Nephron (organoid): ENCODE measurements around the gene BEND6.

Source experiments
- H3K27ac Mint-ChIP-seq, 3 experiments: 2 replicates each; pipeline ENCODE4 v1.8.0; 2020; ENCODE audit warnings: mixed read lengths in 3 of 3, mild to moderate bottlenecking in 2 of 3, moderate library complexity in 1 of 3
- H3K27me3 Mint-ChIP-seq: 2 replicates; pipeline ENCODE4 v1.8.0; 2021; ENCODE audit warnings: low read depth, mild to moderate bottlenecking, moderate library complexity, mixed read lengths
- H3K36me3 Mint-ChIP-seq: 2 replicates; pipeline ENCODE4 v1.8.0; 2020; ENCODE audit warnings: low read depth, mixed read lengths
- H3K4me1 Mint-ChIP-seq: 2 replicates; pipeline ENCODE4 v1.8.0; 2020; ENCODE audit warnings: mixed read lengths
- H3K4me3 Mint-ChIP-seq, 3 experiments: 2 replicates each; pipeline ENCODE4 v1.8.0; 2020; ENCODE audit warnings: mild to moderate bottlenecking in 3 of 3, mixed read lengths in 3 of 3, moderate library complexity in 2 of 3
- H3K9me3 Mint-ChIP-seq: 2 replicates; pipeline ENCODE4 v1.8.0; 2020; ENCODE audit warnings: mixed read lengths
- TF ChIP-seq, protein P1 (sequence below), 3 experiments: fragments of 200-600 bp; sonication (generic); IDR thresholded peaks; one replicate each; pipeline ENCODE4 v1.5.0; 2021; ENCODE audit warnings: antibody characterized with exemption in 3 of 3; ENCODE audit not compliant: unreplicated experiment in 3 of 3

Gene BEND6

DNA sequence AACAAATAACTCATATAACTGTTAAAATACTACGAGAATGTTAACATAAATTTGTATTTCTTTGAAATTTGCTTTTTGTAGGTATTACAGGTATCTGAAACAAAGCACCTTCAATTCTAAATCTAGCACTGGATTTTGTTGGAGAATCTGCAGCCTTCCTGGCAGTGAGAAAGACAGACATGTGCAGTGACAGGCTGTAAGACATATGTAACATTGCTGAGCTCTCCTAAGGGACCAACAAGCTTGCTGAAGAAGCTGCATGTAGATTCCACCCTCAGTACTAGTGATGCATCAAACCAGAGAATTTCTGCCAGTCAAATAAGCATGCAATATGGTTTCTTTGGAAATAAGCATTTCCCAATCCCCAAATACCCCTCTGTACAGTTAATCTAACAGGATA is 71.1 kb downstream of the BEND6 start:
- Mint-ChIP-seq H3K36me3 (peaks cover 13% of the 10 kb centered on the region), H3K4me3 (no peak overlapping the region), H3K4me1 (no peaks in the 10 kb centered on the region), H3K27ac (no peak overlapping the region), H3K9me3 (peaks cover 17% of the 10 kb centered on the region), H3K27me3 (no peaks in the 10 kb centered on the region)
- TF ChIP-seq, protein P1, sequence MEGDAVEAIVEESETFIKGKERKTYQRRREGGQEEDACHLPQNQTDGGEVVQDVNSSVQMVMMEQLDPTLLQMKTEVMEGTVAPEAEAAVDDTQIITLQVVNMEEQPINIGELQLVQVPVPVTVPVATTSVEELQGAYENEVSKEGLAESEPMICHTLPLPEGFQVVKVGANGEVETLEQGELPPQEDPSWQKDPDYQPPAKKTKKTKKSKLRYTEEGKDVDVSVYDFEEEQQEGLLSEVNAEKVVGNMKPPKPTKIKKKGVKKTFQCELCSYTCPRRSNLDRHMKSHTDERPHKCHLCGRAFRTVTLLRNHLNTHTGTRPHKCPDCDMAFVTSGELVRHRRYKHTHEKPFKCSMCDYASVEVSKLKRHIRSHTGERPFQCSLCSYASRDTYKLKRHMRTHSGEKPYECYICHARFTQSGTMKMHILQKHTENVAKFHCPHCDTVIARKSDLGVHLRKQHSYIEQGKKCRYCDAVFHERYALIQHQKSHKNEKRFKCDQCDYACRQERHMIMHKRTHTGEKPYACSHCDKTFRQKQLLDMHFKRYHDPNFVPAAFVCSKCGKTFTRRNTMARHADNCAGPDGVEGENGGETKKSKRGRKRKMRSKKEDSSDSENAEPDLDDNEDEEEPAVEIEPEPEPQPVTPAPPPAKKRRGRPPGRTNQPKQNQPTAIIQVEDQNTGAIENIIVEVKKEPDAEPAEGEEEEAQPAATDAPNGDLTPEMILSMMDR (IDR thresholded peaks at IDR 0.05; ENCODE audit: unreplicated experiment in 3 of 3), result no peak

DNA sequence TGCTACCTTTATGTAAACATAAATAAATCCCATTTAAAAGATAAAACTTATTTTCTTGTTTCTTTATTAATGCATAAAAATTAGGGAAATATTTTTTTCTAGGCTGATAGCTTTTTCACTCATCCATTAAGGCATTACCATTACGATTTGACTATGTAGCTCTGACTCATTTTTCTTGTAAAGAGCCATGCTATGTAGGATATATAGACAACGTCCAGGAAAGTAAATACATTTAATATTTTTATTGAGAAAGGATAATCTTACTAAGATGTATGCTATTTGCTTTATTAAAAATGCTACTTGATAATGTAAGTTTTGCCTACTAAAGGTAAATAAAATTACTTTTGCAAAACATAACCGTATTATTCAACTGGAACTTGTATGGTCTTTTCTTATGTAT is 72.4 kb downstream of the BEND6 start:
- Mint-ChIP-seq H3K27me3 (no peaks in the 10 kb centered on the region), H3K9me3 (peaks cover 17% of the 10 kb centered on the region), H3K4me1 (no peaks in the 10 kb centered on the region), H3K27ac (no peak overlapping the region), H3K36me3 (peaks cover 13% of the 10 kb centered on the region), H3K4me3 (no peak overlapping the region)
- TF ChIP-seq, protein P1 (IDR thresholded peaks at IDR 0.05; ENCODE audit: unreplicated experiment in 3 of 3), result no peak

DNA sequence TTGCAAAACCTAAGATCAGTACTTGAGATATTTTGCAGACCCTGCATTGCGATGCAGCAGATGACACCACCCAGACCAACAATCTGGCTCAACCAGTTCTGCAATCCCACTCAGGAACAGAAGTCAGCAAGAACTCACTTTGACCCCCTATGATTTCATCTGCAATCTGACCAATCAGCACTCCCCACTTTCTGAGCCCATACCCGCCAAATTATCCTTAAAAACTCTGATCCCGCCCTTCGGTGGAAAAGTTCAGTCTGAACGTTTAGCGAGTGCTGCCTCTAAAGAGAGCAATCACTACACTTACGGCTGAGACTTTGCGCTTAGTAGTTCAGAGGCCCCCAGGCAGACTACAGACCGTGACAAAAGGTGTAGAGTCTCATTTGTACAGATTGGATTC is 74.3 kb downstream of the BEND6 start:
- Mint-ChIP-seq H3K4me3 (no peak overlapping the region), H3K9me3 (peaks cover 15% of the 10 kb centered on the region), H3K4me1 (no peaks in the 10 kb centered on the region), H3K27me3 (no peaks in the 10 kb centered on the region), H3K36me3 (peaks cover 13% of the 10 kb centered on the region), H3K27ac (peak overlapping the region in 2 of 3 experiments; percentile 14 to 22)
- TF ChIP-seq, protein P1 (IDR thresholded peaks at IDR 0.05; ENCODE audit: unreplicated experiment in 3 of 3), result no peak

DNA sequence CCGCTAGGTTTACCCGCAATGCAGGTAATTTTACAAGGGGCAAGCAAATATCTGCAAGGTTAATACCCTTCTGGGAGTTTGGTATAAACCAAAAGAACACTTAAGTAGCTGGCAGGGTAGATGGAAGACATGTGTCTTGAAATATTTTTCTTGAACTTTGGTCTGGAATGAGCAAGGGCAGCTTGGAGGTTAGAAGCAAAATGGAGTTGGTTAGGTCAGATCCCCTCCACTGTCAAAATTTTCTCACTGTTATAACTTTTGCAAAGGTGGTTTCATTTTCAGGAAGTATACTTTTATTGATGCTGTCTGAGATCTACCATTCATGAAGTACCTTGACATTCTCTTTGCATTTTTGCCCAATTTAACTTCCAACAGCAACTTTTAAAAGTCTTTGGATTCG is 78.3 kb downstream of the BEND6 start:
- TF ChIP-seq, protein P1 (IDR thresholded peaks at IDR 0.05; ENCODE audit: unreplicated experiment in 3 of 3), result no peak
- no peak overlapping the region for H3K4me3 Mint-ChIP-seq
- no peak overlapping the region for H3K27ac Mint-ChIP-seq
- no peaks in the 10 kb centered on the region for H3K4me1 Mint-ChIP-seq
- no peaks in the 10 kb centered on the region for H3K36me3 Mint-ChIP-seq
- H3K27me3 Mint-ChIP-seq, result no peaks in the 10 kb centered on the region
- no peaks in the 10 kb centered on the region for H3K9me3 Mint-ChIP-seq

DNA sequence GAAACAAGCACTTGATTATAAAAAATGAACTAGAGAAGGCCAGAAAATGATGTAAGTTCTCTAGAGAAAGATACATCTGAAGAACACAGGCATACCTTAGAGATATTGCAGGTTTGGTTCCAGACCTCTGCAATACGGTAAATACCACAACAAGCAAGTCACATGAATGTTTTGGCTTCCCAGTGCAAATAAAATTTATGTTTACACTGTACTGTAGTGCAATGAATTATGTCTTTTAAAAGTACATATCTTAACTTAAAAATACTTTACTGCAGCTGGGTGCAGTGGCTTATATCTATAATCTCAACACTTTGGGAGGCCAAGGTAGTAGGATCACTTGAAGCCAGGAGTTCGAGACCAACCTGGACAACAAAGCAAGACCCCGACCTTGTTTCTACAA is 80.6 kb downstream of the BEND6 start:
- no peaks in the 10 kb centered on the region for H3K9me3 Mint-ChIP-seq
- no peaks in the 10 kb centered on the region for H3K4me1 Mint-ChIP-seq
- H3K4me3 Mint-ChIP-seq, result no peak overlapping the region
- H3K36me3 Mint-ChIP-seq, result no peaks in the 10 kb centered on the region
- no peak overlapping the region for H3K27ac Mint-ChIP-seq
- no peaks in the 10 kb centered on the region for H3K27me3 Mint-ChIP-seq
- TF ChIP-seq, protein P1 (IDR thresholded peaks at IDR 0.05; ENCODE audit: unreplicated experiment in 3 of 3), result no peak

DNA sequence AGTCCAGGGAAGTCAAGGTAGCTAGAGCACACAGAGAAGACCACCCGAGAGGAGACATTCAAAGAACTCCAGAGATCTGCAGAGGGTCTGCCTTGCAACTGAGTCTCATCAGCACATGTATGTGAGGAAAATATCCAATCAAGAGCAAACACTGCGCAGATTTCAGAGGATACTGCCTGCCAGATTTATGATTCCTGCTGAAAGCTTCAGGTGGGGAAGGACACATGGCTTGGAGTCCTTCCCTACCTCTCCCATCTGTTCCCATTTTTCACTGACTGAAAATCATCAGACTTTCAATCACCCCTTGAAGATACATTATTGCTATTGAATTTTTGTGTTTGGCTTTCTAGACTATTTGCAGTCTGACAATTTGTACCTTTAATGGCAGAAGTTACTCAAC is 84.0 kb downstream of the BEND6 start:
- H3K27me3 Mint-ChIP-seq, result peaks cover 9% of the 10 kb centered on the region
- TF ChIP-seq, protein P1 (IDR thresholded peaks at IDR 0.05; ENCODE audit: unreplicated experiment in 3 of 3), result no peak
- H3K4me1 Mint-ChIP-seq, result no peaks in the 10 kb centered on the region

More for the DNA sequence above, 84.0 kb downstream of the BEND6 start:
- H3K9me3 Mint-ChIP-seq, result peaks cover 3% of the 10 kb centered on the region
- H3K36me3 Mint-ChIP-seq, result no peaks in the 10 kb centered on the region
- no peak overlapping the region for H3K27ac Mint-ChIP-seq
- H3K4me3 Mint-ChIP-seq, result no peak overlapping the region
